Mesenchymal stem cell (in vitro differentiated cells and primary cell): ENCODE data around the gene IGFBP4.
A peak's percentile ranks its signal among the peaks of the same experiment; 100 is the strongest.

ENCODE experiments used
- DNase-seq: peaks from one replicate; pipeline ENCODE4 v3.0.0-alpha.2; 2013
- H2AFZ ChIP-seq: one replicate; pipeline ENCODE4 v1.6.1; 2013; ENCODE audit warnings: low read depth, mild to moderate bottlenecking, control low read depth, inconsistent platforms, low read length, moderate library complexity
- H2AK5ac ChIP-seq: 2 replicates; pipeline ENCODE4 v1.6.1; 2013; ENCODE audit warnings: low read length, moderate library complexity, mild to moderate bottlenecking, inconsistent platforms; ENCODE audit not compliant: severe bottlenecking
- H2BK120ac ChIP-seq: one replicate; pipeline ENCODE4 v1.6.1; 2013; ENCODE audit warnings: low read depth, mild to moderate bottlenecking, inconsistent platforms, low read length, moderate library complexity
- H2BK12ac ChIP-seq, 2 experiments: one replicate each; pipeline ENCODE4 v1.6.1; 2013; ENCODE audit warnings: inconsistent platforms in 2 of 2, low read length in 2 of 2, mild to moderate bottlenecking in 2 of 2, moderate library complexity in 2 of 2, control low read depth in 1 of 2
- H2BK15ac ChIP-seq: one replicate; pipeline ENCODE4 v1.6.1; 2013; ENCODE audit warnings: mild to moderate bottlenecking, low read depth, inconsistent platforms; ENCODE audit not compliant: poor library complexity, severe bottlenecking
- H2BK5ac ChIP-seq: 2 replicates; pipeline ENCODE4 v1.6.1; 2013; ENCODE audit warnings: low read depth, mild to moderate bottlenecking, low read length, control low read depth, inconsistent platforms; ENCODE audit not compliant: poor library complexity, severe bottlenecking
- H3K14ac ChIP-seq, 2 experiments: one replicate each; pipeline ENCODE4 v1.6.1; 2013; ENCODE audit warnings: inconsistent platforms in 2 of 2, low read length in 2 of 2, control low read depth in 1 of 2, mild to moderate bottlenecking in 1 of 2, moderate library complexity in 1 of 2
- H3K18ac ChIP-seq, 2 experiments: one replicate each; pipeline ENCODE4 v1.6.1; 2013; ENCODE audit warnings: inconsistent platforms in 2 of 2, low read length in 2 of 2, control low read depth in 1 of 2, low read depth in 1 of 2, mild to moderate bottlenecking in 1 of 2
- H3K23ac ChIP-seq, 2 experiments: one replicate each; pipeline ENCODE4 v1.6.1; 2013; ENCODE audit warnings: inconsistent platforms in 2 of 2, low read length in 2 of 2, mild to moderate bottlenecking in 2 of 2, moderate library complexity in 2 of 2, control low read depth in 1 of 2
- H3K27ac ChIP-seq: 2 replicates; pipeline ENCODE4 v1.5.1; 2013; ENCODE audit warnings: mild to moderate bottlenecking, moderate library complexity, low read length, control low read depth, inconsistent platforms; ENCODE audit not compliant: poor library complexity, severe bottlenecking
- H3K27me3 ChIP-seq, 2 experiments: 2 replicates each; pipeline versions ENCODE4 v1.6.1 to v1.7.0; 2013; ENCODE audit warnings: low read length in 2 of 2, mild to moderate bottlenecking in 2 of 2, moderate library complexity in 2 of 2, control low read depth in 1 of 2, inconsistent platforms in 1 of 2; ENCODE audit not compliant: control insufficient read depth in 1 of 2, insufficient read depth in 1 of 2
- H3K36me3 ChIP-seq, 2 experiments: 2 replicates each; pipeline versions ENCODE4 v1.6.1 to v1.7.0; 2013; ENCODE audit warnings: low read length in 2 of 2, control low read depth in 1 of 2, inconsistent platforms in 1 of 2, low read depth in 1 of 2, mild to moderate bottlenecking in 1 of 2; ENCODE audit not compliant: insufficient read depth in 2 of 2, control insufficient read depth in 1 of 2
- H3K4ac ChIP-seq, 2 experiments: one replicate each; pipeline ENCODE4 v1.6.1; 2013; ENCODE audit warnings: inconsistent platforms in 2 of 2, low read length in 2 of 2, mild to moderate bottlenecking in 2 of 2, moderate library complexity in 2 of 2, control low read depth in 1 of 2, low read depth in 1 of 2
- H3K4me1 ChIP-seq: 2 replicates; pipeline ENCODE4 v1.6.1; 2013; ENCODE audit warnings: low read depth, low read length, control low read depth; ENCODE audit not compliant: control insufficient read depth, insufficient read depth
- H3K4me2 ChIP-seq: 2 replicates; pipeline ENCODE4 v1.6.1; 2013; ENCODE audit warnings: low read length, mild to moderate bottlenecking, inconsistent platforms; ENCODE audit not compliant: poor library complexity, severe bottlenecking
- H3K4me3 ChIP-seq, 2 experiments: 2 replicates each; pipeline versions ENCODE4 v1.5.1 to v1.7.0; 2013; ENCODE audit warnings: low read length in 2 of 2, mild to moderate bottlenecking in 2 of 2, control low read depth in 1 of 2, low read depth in 1 of 2; ENCODE audit not compliant: insufficient read depth in 1 of 2
- H3K79me1 ChIP-seq: replicated peaks from 2 replicates; pipeline ENCODE4 v1.6.1; 2013; ENCODE audit warnings: mild to moderate bottlenecking, control low read depth, low read length, inconsistent platforms; ENCODE audit not compliant: poor library complexity, severe bottlenecking
- H3K9ac ChIP-seq: 2 replicates; pipeline ENCODE4 v1.7.0; 2013; ENCODE audit warnings: mild to moderate bottlenecking, low read length, moderate library complexity
- H3K9me3 ChIP-seq: 2 replicates; pipeline ENCODE4 v1.7.0; 2013; ENCODE audit warnings: mild to moderate bottlenecking, low read length; ENCODE audit not compliant: control insufficient read depth
- H4K8ac ChIP-seq: one replicate; pipeline ENCODE4 v1.6.1; 2013; ENCODE audit warnings: inconsistent platforms, mild to moderate bottlenecking, low read length, moderate library complexity
- H4K91ac ChIP-seq: one replicate; pipeline ENCODE4 v1.6.1; 2013; ENCODE audit warnings: mild to moderate bottlenecking, low read length, inconsistent platforms
- WGBS: methylation state at CpG from one replicate; pipeline ENCODE4 v1.1.7; 2013; ENCODE audit warnings: mixed read lengths; 5-methylcytosine and 5-hydroxymethylcytosine counted together

The IGFBP4 gene

DNA sequence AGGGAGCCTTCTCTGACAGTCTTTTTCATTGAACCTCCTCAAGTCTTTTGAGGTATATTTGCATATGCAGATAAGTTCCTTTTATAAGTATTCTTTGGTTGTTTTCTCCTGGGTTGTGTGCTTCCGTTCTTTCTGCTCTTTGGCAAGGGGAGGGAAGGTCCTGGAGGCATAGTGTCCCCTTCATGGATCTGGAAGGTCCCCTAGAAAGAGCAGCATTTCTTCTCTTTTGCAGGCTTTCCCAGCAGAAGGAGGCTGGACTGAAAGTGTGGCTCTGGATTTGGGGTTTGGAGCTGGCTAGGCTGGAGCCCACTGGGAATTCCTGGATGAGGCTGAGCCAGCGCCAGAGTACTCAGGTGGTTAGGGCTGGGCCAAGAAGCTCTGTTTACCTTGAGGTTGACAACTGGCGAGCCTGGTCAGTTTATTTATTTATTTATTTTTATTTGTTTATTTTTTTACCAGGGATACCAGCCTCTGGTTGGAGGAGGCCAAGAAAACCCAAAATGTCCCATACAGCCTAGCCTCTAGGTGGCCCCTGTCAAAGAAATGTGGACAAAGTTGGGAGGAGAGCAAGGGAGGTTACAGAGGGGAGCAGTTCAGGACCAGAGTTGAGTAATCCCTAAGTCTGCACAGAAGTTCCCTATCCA, 20.1 kb upstream of the IGFBP4 start:
- no peak overlapping the region for H3K18ac ChIP-seq
- no peak overlapping the region for H3K14ac ChIP-seq
- H4K8ac ChIP-seq = no peak overlapping the region
- no peak overlapping the region for H3K27ac ChIP-seq
- no peak overlapping the region for H3K4ac ChIP-seq
- no peak overlapping the region for H3K4me3 ChIP-seq
- H2BK5ac ChIP-seq = no peak overlapping the region
- H3K27me3 ChIP-seq = no peaks in the 10 kb centered on the region
- H2AFZ ChIP-seq = no peak overlapping the region
- no peaks in the 10 kb centered on the region for H3K36me3 ChIP-seq
- H3K79me1 ChIP-seq = peaks cover 2% of the 10 kb centered on the region
- WGBS = 73% methylated on average over 2 of the region's 3 CpGs
- H3K23ac ChIP-seq = no peak overlapping the region
- H4K91ac ChIP-seq = no peak overlapping the region
- no peaks in the 10 kb centered on the region for H3K9me3 ChIP-seq
- peaks cover 11% of the 10 kb centered on the region for H3K4me1 ChIP-seq
- no peak overlapping the region for H2AK5ac ChIP-seq
- no peak overlapping the region for H2BK120ac ChIP-seq
- H3K4me2 ChIP-seq = no peak overlapping the region
- no peak overlapping the region for H2BK12ac ChIP-seq
- H2BK15ac ChIP-seq = no peak overlapping the region
- no peak overlapping the region for H3K9ac ChIP-seq
- peak; percentile 11 for DNase-seq

DNA sequence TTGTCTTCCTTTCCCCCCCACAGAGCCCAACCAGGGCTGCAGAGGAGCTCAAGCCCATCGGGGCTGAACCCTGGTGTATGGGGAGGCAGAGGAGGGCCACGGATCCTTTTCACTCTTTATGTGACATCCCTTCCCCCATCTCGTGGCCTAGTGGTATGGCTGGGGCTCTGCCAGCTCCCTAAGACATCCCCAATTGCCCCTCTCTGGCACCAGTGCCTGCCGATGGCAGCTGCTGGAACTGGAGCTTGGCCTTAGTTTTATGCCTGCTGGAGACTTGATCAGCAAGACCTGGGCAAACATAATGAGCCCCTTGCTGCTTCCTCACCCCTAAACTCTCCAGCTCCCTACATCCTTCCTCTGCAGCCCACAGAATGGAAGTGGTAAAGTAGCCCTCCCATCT, 17.5 kb upstream of the IGFBP4 start:
- Histone ChIP-seq H3K4me3 (no peak overlapping the region), H2BK15ac (no peak overlapping the region), H3K4me2 (no peak overlapping the region), H3K9ac (no peak overlapping the region), H3K14ac (no peak overlapping the region), H3K18ac (no peak overlapping the region), H3K23ac (no peak overlapping the region), H4K91ac (no peak overlapping the region), H3K27ac (no peak overlapping the region), H3K9me3 (no peaks in the 10 kb centered on the region), H4K8ac (no peak overlapping the region), H2AK5ac (no peak overlapping the region), H3K27me3 (no peaks in the 10 kb centered on the region), H3K79me1 (no peaks in the 10 kb centered on the region), H2BK12ac (no peak overlapping the region), H2BK120ac (no peak overlapping the region), H3K4me1 (no peaks in the 10 kb centered on the region), H2AFZ (no peak overlapping the region), H3K4ac (no peak overlapping the region), H2BK5ac (no peak overlapping the region), H3K36me3 (no peaks in the 10 kb centered on the region)
- no peak for DNase-seq
- WGBS = 89% methylated on average over 4 of the region's 4 CpGs

DNA sequence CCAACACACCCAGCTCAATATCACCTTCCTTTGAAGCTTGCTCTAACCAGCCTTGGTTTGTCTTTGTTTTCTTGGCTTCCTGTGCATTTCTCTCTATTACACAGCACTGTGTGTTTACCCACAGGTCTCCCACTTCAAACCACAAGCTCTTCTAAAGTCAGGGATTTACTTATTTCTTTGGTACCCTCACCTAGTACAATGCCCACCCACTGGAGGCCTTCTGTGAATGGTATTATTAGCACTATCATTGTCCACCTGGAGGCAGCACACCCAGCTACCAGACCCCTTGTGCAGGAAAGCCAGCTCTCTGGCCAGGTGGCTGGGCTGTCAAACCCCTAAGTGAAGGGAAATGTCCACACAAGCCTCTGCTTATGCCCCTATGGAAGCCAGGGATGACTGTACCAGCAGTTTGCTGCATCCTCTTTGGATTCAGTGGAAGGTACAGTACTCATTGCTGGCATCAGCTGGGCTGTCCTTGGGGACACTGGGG, 16.2 kb upstream of the IGFBP4 start:
- Histone ChIP-seq H3K4me3 (no peak overlapping the region), H3K9ac (no peak overlapping the region), H3K9me3 (no peaks in the 10 kb centered on the region), H3K36me3 (no peaks in the 10 kb centered on the region), H2AFZ (no peak overlapping the region), H4K8ac (no peak overlapping the region), H3K4me2 (no peak overlapping the region), H2BK120ac (no peak overlapping the region), H4K91ac (no peak overlapping the region), H3K27me3 (no peaks in the 10 kb centered on the region), H2BK12ac (no peak overlapping the region), H3K14ac (no peak overlapping the region), H3K23ac (no peak overlapping the region), H2AK5ac (no peak overlapping the region), H3K4me1 (no peaks in the 10 kb centered on the region), H2BK5ac (no peak overlapping the region), H3K27ac (no peak overlapping the region), H3K79me1 (no peaks in the 10 kb centered on the region), H3K18ac (no peak overlapping the region), H2BK15ac (no peak overlapping the region), H3K4ac (no peak overlapping the region)
- DNase-seq = no peak

DNA sequence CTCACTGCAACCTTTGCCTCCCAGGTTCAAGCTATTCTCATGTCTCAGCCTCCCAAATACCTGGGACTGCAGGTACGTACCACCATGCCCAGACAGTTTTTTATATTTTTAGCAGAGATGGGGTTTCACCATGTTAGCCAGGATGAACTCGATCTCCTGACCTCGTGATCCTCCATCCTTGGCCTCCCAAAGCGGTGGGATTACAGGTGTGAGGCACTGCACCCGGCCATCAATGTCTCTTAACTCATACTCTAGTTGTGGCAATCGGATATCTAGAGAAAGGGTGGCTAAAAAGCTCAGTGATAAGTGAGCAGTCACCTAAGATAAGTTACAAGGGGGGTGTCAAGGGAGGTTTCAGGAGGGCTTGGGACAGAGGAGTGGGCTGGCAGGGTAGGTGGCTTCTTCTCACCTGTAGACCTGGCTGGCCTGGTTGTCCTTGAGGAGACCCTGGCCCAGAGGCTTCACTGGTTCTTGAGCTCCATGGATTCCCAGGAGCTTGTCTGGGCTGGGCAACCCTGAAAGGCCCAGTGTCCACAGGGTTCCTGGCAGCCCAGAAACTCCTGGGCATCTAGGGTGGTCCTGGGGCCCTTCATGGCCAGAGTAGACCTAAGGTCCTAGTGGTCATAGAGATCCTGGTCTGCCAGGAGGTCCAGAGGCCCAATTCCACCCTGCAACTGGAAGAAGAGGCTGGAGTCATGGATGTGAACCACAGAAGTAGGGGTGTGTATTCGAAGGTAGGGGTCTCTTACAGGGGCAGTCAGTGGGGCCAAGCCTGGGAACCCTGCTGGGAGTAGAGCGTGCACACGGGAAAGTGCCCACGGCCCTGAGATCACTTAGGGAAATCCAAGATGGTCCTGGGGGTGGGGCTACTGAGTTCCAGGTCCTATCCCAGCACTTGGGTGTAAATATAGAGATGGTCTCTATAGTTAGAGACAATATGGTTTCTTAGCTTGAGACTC, 12.7 kb upstream of the IGFBP4 start:
- Histone ChIP-seq H2BK12ac (no peak overlapping the region), H2BK120ac (no peak overlapping the region), H3K4me2 (no peak overlapping the region), H4K8ac (no peak overlapping the region), H4K91ac (no peak overlapping the region), H2BK15ac (no peak overlapping the region), H3K18ac (no peak overlapping the region), H3K14ac (no peak overlapping the region), H3K4ac (no peak overlapping the region), H3K27ac (no peak overlapping the region), H3K4me1 (no peaks in the 10 kb centered on the region), H3K36me3 (no peaks in the 10 kb centered on the region), H3K27me3 (no peaks in the 10 kb centered on the region), H3K23ac (no peak overlapping the region), H2BK5ac (no peak overlapping the region), H3K79me1 (no peaks in the 10 kb centered on the region), H2AFZ (no peak overlapping the region), H2AK5ac (no peak overlapping the region), H3K4me3 (no peak overlapping the region), H3K9me3 (no peaks in the 10 kb centered on the region), H3K9ac (no peak overlapping the region)
- no peak for DNase-seq
- WGBS = 82% methylated on average over 10 of the region's 10 CpGs
